ENCODE data around the gene KATNBL1. TPM values are rescaled to one million over a fixed set of nuclear protein-coding genes. Genes with fewer than 3 reads are reported as not detected.

The KATNBL1 gene
- total and polyA plus RNA-seq, 2 experiments from 2014 or later = 54.8 to 77.0 TPM

DNA sequence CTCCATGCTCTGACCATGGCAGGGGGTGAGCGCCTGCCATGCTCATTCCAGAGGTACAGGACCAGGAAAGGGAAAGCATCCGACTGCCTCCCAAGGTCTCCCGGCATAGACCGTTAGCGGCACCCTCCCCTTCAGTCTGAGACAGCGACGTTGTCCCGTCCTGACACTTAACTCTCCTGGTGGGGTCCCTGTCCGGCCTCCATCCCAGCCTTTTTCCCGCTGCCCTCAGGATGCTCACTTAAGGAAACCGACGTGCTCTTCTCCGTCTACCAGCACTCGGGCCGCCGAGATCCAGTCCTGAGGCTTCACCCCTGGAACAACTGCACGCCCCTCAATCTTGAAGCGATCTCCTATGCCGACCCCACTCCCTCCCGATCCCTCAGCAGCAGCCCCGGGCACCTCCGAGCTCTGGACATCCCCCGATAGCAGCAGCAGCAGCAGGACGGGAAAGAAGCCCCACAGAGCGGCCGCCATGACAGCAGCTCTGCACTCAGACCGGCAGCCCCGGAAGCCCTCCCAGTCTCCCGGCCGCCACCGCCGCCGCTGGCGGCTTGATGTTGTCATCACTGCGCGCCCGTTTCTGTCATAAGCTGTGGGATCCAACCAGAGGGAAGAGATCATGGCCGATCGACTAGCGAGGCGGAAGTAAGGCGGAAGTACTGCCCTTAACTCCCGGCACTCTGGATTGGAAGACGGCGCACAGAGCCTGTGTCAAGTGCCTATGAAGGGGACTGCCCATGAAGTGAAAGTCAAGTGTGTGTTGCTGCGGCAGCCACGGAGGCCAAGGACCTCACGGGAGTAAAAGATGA, 108.3 kb downstream of the KATNBL1 start, which contains the start of the genes EMC7 and PGBD4:
TSS of gene EMC7 (minus strand) at position 497 of the 809 bp plus-strand sequence. CDS start at position 474, 23 bp downstream.
TSS of gene PGBD4 (plus strand) at position 718 of the 809 bp plus-strand sequence. CDS start 449 bp downstream, outside the sequence.
- Histone ChIP-seq H3K27ac (peak within 1 kb of the TSS; percentile 86), H3K4me3 (peak within 1 kb of the TSS; percentile 94), H3K27me3 (no peaks in the 10 kb centered on the region), H3K36me3 (no peaks in the 10 kb centered on the region), H3K4me1 (ENCODE audit: low read depth) (peaks cover 8% of the 10 kb centered on the region), H3K9me3 (ENCODE audit: low read depth) (no peaks in the 10 kb centered on the region)
- peak; percentile 99 to 100 for DNase-seq (ENCODE audit: low read depth in 1 of 2, low spot score in 1 of 2)
- TF ChIP-seq, protein P1, sequence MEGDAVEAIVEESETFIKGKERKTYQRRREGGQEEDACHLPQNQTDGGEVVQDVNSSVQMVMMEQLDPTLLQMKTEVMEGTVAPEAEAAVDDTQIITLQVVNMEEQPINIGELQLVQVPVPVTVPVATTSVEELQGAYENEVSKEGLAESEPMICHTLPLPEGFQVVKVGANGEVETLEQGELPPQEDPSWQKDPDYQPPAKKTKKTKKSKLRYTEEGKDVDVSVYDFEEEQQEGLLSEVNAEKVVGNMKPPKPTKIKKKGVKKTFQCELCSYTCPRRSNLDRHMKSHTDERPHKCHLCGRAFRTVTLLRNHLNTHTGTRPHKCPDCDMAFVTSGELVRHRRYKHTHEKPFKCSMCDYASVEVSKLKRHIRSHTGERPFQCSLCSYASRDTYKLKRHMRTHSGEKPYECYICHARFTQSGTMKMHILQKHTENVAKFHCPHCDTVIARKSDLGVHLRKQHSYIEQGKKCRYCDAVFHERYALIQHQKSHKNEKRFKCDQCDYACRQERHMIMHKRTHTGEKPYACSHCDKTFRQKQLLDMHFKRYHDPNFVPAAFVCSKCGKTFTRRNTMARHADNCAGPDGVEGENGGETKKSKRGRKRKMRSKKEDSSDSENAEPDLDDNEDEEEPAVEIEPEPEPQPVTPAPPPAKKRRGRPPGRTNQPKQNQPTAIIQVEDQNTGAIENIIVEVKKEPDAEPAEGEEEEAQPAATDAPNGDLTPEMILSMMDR (IDR thresholded peaks at IDR 0.05; ENCODE audit: low read depth, low read length) = no peak

DNA sequence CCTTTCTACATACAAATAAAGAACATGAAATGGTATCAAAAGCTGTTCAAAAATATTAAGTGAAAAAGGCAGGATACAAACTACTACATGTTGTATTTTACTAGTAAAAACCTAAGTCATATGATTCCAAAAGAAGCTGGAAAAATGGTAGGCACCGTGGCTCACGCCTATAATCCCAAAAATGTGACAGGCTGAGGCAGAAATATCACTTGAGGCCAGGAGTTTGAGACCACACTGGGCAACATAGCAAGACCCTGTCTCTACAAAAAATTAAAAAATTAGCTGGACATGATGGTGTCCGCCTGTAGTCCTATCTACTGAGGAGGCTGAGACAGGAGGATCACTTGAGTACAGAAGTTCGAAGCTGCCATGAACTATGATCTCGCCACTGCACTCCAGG, 110.0 kb downstream of the KATNBL1 start:
- no peaks in the 10 kb centered on the region for H3K27me3 ChIP-seq
- H3K4me3 ChIP-seq = no peak overlapping the region
- TF ChIP-seq, protein P1 (IDR thresholded peaks at IDR 0.05; ENCODE audit: low read depth, low read length) = no peak

More for the DNA sequence above, 110.0 kb downstream of the KATNBL1 start:
- peaks cover 9% of the 10 kb centered on the region for H3K36me3 ChIP-seq
- DNase-seq (ENCODE audit: low read depth in 1 of 2, low spot score in 1 of 2) = no peak
- H3K9me3 ChIP-seq (ENCODE audit: low read depth) = no peaks in the 10 kb centered on the region
- no peak overlapping the region for H3K27ac ChIP-seq
- peaks cover 8% of the 10 kb centered on the region for H3K4me1 ChIP-seq (ENCODE audit: low read depth)

Other genes with a start within 250 kb of the KATNBL1 start
- gene CHRM5, start 241.6 kb downstream of the KATNBL1 start, total RNA-seq = not detected in 2 replicates
- gene CHRM5, start 241.6 kb downstream of the KATNBL1 start, polyA plus RNA-seq = not detected in 2 replicates
- 10.7 and 13.0 TPM in 2 replicates for gene AVEN, start 170.9 kb downstream of the KATNBL1 start, total RNA-seq
- 26.8 and 31.7 TPM in 2 replicates for gene AVEN, start 170.9 kb downstream of the KATNBL1 start, polyA plus RNA-seq
- 18.5 and 35.6 TPM in 2 replicates for gene EMC7, start 108.2 kb downstream of the KATNBL1 start, total RNA-seq
- 116 and 145 TPM in 2 replicates for gene EMC7, start 108.2 kb downstream of the KATNBL1 start, polyA plus RNA-seq
- gene PGBD4, start 108.0 kb downstream of the KATNBL1 start, total RNA-seq = 1.7 TPM in 2 replicates
- gene PGBD4, start 108.0 kb downstream of the KATNBL1 start, polyA plus RNA-seq = 0.37 and 2.6 TPM in 2 replicates
- gene EMC4, start 14.9 kb upstream of the KATNBL1 start, total RNA-seq = 138 and 170 TPM in 2 replicates
- 143 and 169 TPM in 2 replicates for gene EMC4, start 14.9 kb upstream of the KATNBL1 start, polyA plus RNA-seq
- gene SLC12A6, start 127.7 kb upstream of the KATNBL1 start, total RNA-seq = 19.6 and 44.3 TPM in 2 replicates
- gene SLC12A6, start 127.7 kb upstream of the KATNBL1 start, polyA plus RNA-seq = 12.0 and 24.4 TPM in 2 replicates
- gene NOP10, start 133.0 kb upstream of the KATNBL1 start, total RNA-seq = 110 and 143 TPM in 2 replicates
- 307 and 366 TPM in 2 replicates for gene NOP10, start 133.0 kb upstream of the KATNBL1 start, polyA plus RNA-seq
- 0.15 TPM in 1 of 2 replicates, not detected in the other for gene NUTM1, start 133.2 kb upstream of the KATNBL1 start, total RNA-seq
- 0.32 TPM in 1 of 2 replicates, not detected in the other for gene NUTM1, start 133.2 kb upstream of the KATNBL1 start, polyA plus RNA-seq
- 95.6 and 172 TPM in 2 replicates for gene LPCAT4, start 157.1 kb upstream of the KATNBL1 start, total RNA-seq
- gene LPCAT4, start 157.1 kb upstream of the KATNBL1 start, polyA plus RNA-seq = 162 and 285 TPM in 2 replicates
- gene GOLGA8A, start 227.7 kb upstream of the KATNBL1 start, total RNA-seq = 76.8 and 135 TPM in 2 replicates
- gene GOLGA8A, start 227.7 kb upstream of the KATNBL1 start, polyA plus RNA-seq = 172 and 189 TPM in 2 replicates

All from cardiac muscle cell (in vitro differentiated cells and primary cell).